Activated CD8-positive, alpha-beta T cell treated with anti-CD3 and anti-CD28 coated beads for 36 hours (primary cell): ENCODE measurements around the gene ZNF440. TPM values are rescaled to one million over a fixed set of nuclear protein-coding genes. Genes with fewer than 3 reads are reported as not detected.

ENCODE experiments used
- ATAC-seq: fragments of 200-7000 bp; cut with Tn5 transposase; one replicate; pipeline ENCODE4 v1.10.0; 2021; ENCODE audit warnings: mild to moderate bottlenecking, moderate library complexity
- CTCF ChIA-PET: fragments of 350-600 bp; sonication (Branson Sonifier 250); formaldehyde crosslinking; loops from one replicate; lab custom pipeline; 2021; ENCODE audit warnings: antibody characterized with exemption; lab: Charles Lee
- POLR2A ChIA-PET: fragments of 350-600 bp; sonication (Branson Sonifier 250); formaldehyde crosslinking; loops from one replicate; lab custom pipeline; 2021; ENCODE audit warnings: antibody characterized with exemption; lab: Charles Lee
- DNase-seq: peaks from one replicate; pipeline ENCODE4 v3.0.0-alpha.2; 2020
- H3K27ac Mint-ChIP-seq: one replicate; pipeline ENCODE4 v1.8.0; 2021; ENCODE audit warnings: mild to moderate bottlenecking, mixed read lengths
- H3K27me3 Mint-ChIP-seq: one replicate; pipeline ENCODE4 v1.8.0; 2021; ENCODE audit warnings: mixed read lengths
- H3K36me3 Mint-ChIP-seq: one replicate; pipeline ENCODE4 v1.8.0; 2021; ENCODE audit warnings: low read depth, mixed read lengths
- H3K4me1 Mint-ChIP-seq: one replicate; pipeline ENCODE4 v1.8.0; 2021; ENCODE audit warnings: low read depth, mixed read lengths
- H3K4me3 Mint-ChIP-seq: one replicate; pipeline ENCODE4 v1.8.0; 2021; ENCODE audit warnings: mild to moderate bottlenecking, moderate library complexity, mixed read lengths
- H3K9me3 Mint-ChIP-seq: one replicate; pipeline ENCODE4 v1.8.0; 2021; ENCODE audit warnings: mixed read lengths
- intact Hi-C: fragments of 100-400 bp; cut with micrococcal nuclease; formaldehyde crosslinking; loops from one replicate; pipeline ENCODE4 v1.10.0; 2022
- total RNA-seq, 2 experiments: library from RNA; stranded (reverse); gene quantifications; one replicate each; pipeline ENCODE4 v1.2.3, GENCODE V29; 2021
- TF ChIP-seq, protein P1 (sequence below): fragments of 200-600 bp; IDR thresholded peaks from one replicate; pipeline ENCODE4 v1.8.0; 2022; ENCODE audit warnings: antibody characterized with exemption, mild to moderate bottlenecking

ZNF440 gene
- total RNA-seq, 2 experiments from 2014 or later, result 7.7 to 8.8 TPM

DNA sequence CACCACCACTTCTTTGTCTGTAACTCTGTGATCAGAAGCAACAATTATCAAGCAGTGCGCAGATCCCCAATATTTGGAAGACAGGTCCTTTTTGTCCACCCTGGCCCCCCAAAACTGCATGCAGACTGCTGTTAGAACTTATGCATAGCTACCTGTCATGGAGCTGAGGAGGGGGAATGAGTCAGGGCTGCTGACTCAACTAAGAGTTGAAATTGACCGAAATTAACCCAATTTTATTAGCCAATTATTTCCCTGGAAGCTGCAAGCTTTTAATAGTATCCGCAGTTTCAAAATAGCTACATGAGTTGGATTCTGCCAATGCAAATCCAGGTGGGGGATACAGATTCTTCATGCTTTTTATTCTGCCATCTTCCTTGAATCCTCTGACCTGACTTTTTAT lies 29.7 kb upstream of the ZNF440 start:
- H3K36me3 Mint-ChIP-seq, result peaks cover 52% of the 10 kb centered on the region
- peaks cover 2% of the 10 kb centered on the region for H3K4me1 Mint-ChIP-seq
- CTCF ChIA-PET, result interaction anchor here (0.6 to 1.0 kb wide), 2 partner anchors 13 to 377 kb away, joined by 3 to 6 read pairs; no protein-coding TSS in a partner anchor
- intact Hi-C loops, result no loop called here
- DNase-seq (no peak), ATAC-seq (no peak)
- H3K27me3 Mint-ChIP-seq, result no peaks in the 10 kb centered on the region
- TF ChIP-seq, protein P1, sequence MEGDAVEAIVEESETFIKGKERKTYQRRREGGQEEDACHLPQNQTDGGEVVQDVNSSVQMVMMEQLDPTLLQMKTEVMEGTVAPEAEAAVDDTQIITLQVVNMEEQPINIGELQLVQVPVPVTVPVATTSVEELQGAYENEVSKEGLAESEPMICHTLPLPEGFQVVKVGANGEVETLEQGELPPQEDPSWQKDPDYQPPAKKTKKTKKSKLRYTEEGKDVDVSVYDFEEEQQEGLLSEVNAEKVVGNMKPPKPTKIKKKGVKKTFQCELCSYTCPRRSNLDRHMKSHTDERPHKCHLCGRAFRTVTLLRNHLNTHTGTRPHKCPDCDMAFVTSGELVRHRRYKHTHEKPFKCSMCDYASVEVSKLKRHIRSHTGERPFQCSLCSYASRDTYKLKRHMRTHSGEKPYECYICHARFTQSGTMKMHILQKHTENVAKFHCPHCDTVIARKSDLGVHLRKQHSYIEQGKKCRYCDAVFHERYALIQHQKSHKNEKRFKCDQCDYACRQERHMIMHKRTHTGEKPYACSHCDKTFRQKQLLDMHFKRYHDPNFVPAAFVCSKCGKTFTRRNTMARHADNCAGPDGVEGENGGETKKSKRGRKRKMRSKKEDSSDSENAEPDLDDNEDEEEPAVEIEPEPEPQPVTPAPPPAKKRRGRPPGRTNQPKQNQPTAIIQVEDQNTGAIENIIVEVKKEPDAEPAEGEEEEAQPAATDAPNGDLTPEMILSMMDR, result no peak
- no peak overlapping the region for H3K4me3 Mint-ChIP-seq
- H3K9me3 Mint-ChIP-seq, result peaks cover 62% of the 10 kb centered on the region
- no peak overlapping the region for H3K27ac Mint-ChIP-seq
- POLR2A ChIA-PET, result no interaction called here

DNA sequence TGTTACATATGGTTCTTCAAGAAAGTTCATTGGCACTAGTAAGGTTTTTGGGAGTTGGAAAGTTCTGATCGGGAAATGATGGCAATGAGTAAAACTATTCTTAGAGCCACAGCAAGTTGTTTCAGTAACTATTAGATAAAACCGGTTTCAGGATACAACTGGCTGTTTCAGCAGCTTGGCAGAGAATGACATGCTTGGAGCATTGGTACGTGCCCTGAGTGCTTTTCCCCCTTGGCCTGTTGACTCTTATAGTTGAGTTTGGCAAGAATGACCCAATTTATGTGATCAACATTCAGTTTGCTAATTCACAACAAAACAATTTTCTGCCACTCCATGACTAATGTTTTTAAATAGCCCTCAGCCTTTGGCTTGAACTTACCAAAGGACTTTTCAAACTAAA lies 26.5 kb upstream of the ZNF440 start:
- ChIA-PET CTCF (interaction anchor here (1.1 kb wide), 1 partner anchor 128 kb away, joined by 3 read pairs; no protein-coding TSS in a partner anchor), POLR2A (no interaction called here)
- no peak overlapping the region for H3K4me3 Mint-ChIP-seq
- no peak for DNase-seq
- TF ChIP-seq, protein P1, result no peak
- H3K27ac Mint-ChIP-seq, result no peak overlapping the region
- peaks cover 30% of the 10 kb centered on the region for H3K36me3 Mint-ChIP-seq
- ATAC-seq, result no peak
- H3K4me1 Mint-ChIP-seq, result peaks cover 2% of the 10 kb centered on the region
- intact Hi-C loops, result no loop called here
- H3K27me3 Mint-ChIP-seq, result no peaks in the 10 kb centered on the region
- H3K9me3 Mint-ChIP-seq, result peaks cover 49% of the 10 kb centered on the region

DNA sequence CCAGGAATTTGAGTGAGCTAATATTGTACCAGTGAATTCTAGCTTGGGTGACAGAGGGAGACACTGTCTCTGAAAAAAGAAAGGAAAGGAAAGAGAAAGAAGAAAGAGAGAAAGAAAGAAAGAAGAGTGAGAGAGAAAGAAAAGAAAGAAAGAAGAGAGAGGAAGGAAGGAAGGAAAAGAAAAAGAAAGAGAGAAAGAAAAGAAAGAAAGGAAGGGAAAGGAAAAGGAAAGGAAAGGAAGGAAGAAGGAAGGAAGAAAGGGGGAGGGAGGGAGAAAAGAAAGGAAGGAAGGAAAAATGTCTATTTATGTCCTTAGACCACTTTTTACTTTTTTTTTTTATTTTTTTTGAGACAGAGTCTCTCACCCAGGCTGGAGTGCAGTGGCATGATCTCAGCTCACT lies 21.1 kb upstream of the ZNF440 start:
- intact Hi-C loops, result no loop called here
- CTCF ChIA-PET, result no interaction called here
- H3K27me3 Mint-ChIP-seq, result no peaks in the 10 kb centered on the region

DNA sequence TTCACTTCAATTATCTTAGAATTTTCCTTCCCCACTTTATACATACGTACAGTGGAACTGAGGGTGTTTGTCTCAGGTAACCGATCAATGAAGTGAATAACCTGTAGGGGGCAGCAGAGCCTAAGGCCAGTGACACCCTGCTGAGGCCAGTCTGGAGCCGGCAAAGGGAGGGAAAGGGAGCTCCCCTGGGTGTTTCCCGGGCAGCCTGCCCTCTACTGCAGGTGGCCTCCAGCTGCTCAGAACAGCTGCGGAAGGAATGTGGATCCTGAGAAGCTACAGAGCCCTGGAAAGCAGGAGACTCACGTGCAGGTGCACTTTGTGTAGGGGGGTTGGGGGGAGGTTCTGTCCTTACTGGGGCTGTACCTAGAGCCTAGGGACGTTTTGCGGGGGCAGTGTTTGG lies 16.6 kb upstream of the ZNF440 start:
- H3K27ac Mint-ChIP-seq, result peak overlapping the region; percentile 6
- TF ChIP-seq, protein P1, result peak; percentile 83
- peaks cover 3% of the 10 kb centered on the region for H3K9me3 Mint-ChIP-seq
- H3K36me3 Mint-ChIP-seq, result peaks cover 3% of the 10 kb centered on the region
- ChIA-PET CTCF (interaction anchor here (0.6 to 5.2 kb wide), 61 partner anchors 8 to 698 kb away, joined by 3 to 69 read pairs (median 5); partner anchors contain the start of genes ZNF20, ZNF439, ZNF440 and ZNF441), POLR2A (interaction anchor here (0.7 to 2.1 kb wide), 5 partner anchors 14 to 254 kb away, joined by 3 to 8 read pairs (median 3); partner anchors contain the start of gene ZNF440)
- intact Hi-C loops, result loop anchor here (5.0 kb wide), 1 partner anchor 345 kb away; the partner anchor contains the start of gene ZNF20
- H3K4me1 Mint-ChIP-seq, result peaks cover 14% of the 10 kb centered on the region
- DNase-seq, result peak; percentile 89
- no peaks in the 10 kb centered on the region for H3K27me3 Mint-ChIP-seq
- H3K4me3 Mint-ChIP-seq, result peak overlapping the region; percentile 87
- peak; percentile 65 for ATAC-seq

More for the DNA sequence above, 21.1 kb upstream of the ZNF440 start:
- Mint-ChIP-seq H3K9me3 (peaks cover 17% of the 10 kb centered on the region), H3K27ac (no peak overlapping the region), H3K4me1 (peaks cover 8% of the 10 kb centered on the region), H3K4me3 (no peak overlapping the region), H3K36me3 (peaks cover 3% of the 10 kb centered on the region)
- TF ChIP-seq, protein P1, result no peak
- DNase-seq (no peak), ATAC-seq (no peak)
- POLR2A ChIA-PET, result no interaction called here
